Upper lobe of left lung (tissue), 6 donors: Measurements from ENCODE around the gene ZNF816. TPM values are rescaled to one million over a fixed set of nuclear protein-coding genes. Genes with fewer than 3 reads are reported as not detected.
"Not testable (repeated sequence)": the region's sequence is repeated elsewhere in the genome, so short reads cannot be mapped to it uniquely, and the experiment has no call there.

Experiments used
- ATAC-seq, 2 donors: fragments of 200-7000 bp; cut with Tn5 transposase; one replicate each; pipeline ENCODE4 v1.9.1; 2022; ENCODE audit warnings: mild to moderate bottlenecking in 2 of 2, moderate library complexity in 2 of 2; ENCODE audit not compliant: low FRiP score in 2 of 2
- DNase-seq, 2 donors: peaks; one replicate each; pipeline ENCODE4 v3.0.0-alpha.2; 2019 to 2020
- H3K27ac ChIP-seq, 4 donors: fragments of 200-600 bp; sonication (generic); one replicate each; pipeline ENCODE4 v1.5.1; 2016 to 2019
- H3K27me3 ChIP-seq, 4 donors: fragments of 200-600 bp; sonication (generic); one replicate each; pipeline ENCODE4 v1.5.1; 2017 to 2019
- H3K36me3 ChIP-seq, 4 donors: fragments of 200-600 bp; sonication (generic); one replicate each; pipeline ENCODE4 v1.5.1; 2016 to 2019
- H3K4me1 ChIP-seq, 4 donors: fragments of 200-600 bp; sonication (generic); one replicate each; pipeline ENCODE4 v1.5.1; 2018 to 2019
- H3K4me3 ChIP-seq, 4 donors: fragments of 200-600 bp; sonication (generic); one replicate each; pipeline ENCODE4 v1.5.1; 2017 to 2019; ENCODE audit warnings: mild to moderate bottlenecking in 2 of 4, moderate library complexity in 1 of 4
- H3K9me3 ChIP-seq, 4 donors: fragments of 200-600 bp; sonication (generic); one replicate each; pipeline ENCODE4 v1.5.1; 2018 to 2019
- EP300 ChIP-seq, 4 donors: sonication (generic); formaldehyde crosslinking; IDR thresholded peaks; one replicate each; pipeline ENCODE4 v1.5.1; 2017; ENCODE audit warnings: antibody characterized with exemption in 4 of 4, control low read depth in 2 of 4
- POLR2A ChIP-seq, 4 donors: fragments of 450-650 bp; IDR thresholded peaks; one replicate each; pipeline ENCODE4 v1.5.1; 2016 to 2017; ENCODE audit warnings: antibody characterized with exemption in 4 of 4, mild to moderate bottlenecking in 2 of 4
- POLR2AphosphoS5 ChIP-seq, 2 donors: sonication (generic); formaldehyde crosslinking; IDR thresholded peaks; one replicate each; pipeline ENCODE4 v1.5.1; 2017; ENCODE audit warnings: antibody characterized with exemption in 2 of 2
- WGBS, 2 donors: methylation state at CpG; one replicate each; pipeline ENCODE4 v1.1.5; 2017 to 2018; 5-methylcytosine and 5-hydroxymethylcytosine counted together
- total RNA-seq, 6 donors: library from RNA; depleted of rRNA in 4 of 6; stranded (reverse); fragments of >200 nt in 4 of 6; gene quantifications; one replicate each; pipeline versions ENCODE4 v1.1.0 to v1.2.1, GENCODE V29; 2016 to 2021
- TF ChIP-seq, protein P1 (sequence below), 6 experiments: fragments of 450-650 bp in 4 of 6; fragments of 200-600 bp in 2 of 6; sonication (generic) in 2 of 6; IDR thresholded peaks; one replicate each; pipeline ENCODE4 v1.5.1; 2016 to 2019; ENCODE audit warnings: antibody characterized with exemption in 6 of 6
- donor health status: DM: no; HTN: no; CAD: no; lungs with moderate emphysema.
- donor health status: DM: no; HTN: yes; CAD: no; lungs with severe emphysema.

The ZNF816 gene
- total RNA-seq, 6 donors from 2014 or later = 6.7 to 14.6 (median 8.8) TPM

DNA sequence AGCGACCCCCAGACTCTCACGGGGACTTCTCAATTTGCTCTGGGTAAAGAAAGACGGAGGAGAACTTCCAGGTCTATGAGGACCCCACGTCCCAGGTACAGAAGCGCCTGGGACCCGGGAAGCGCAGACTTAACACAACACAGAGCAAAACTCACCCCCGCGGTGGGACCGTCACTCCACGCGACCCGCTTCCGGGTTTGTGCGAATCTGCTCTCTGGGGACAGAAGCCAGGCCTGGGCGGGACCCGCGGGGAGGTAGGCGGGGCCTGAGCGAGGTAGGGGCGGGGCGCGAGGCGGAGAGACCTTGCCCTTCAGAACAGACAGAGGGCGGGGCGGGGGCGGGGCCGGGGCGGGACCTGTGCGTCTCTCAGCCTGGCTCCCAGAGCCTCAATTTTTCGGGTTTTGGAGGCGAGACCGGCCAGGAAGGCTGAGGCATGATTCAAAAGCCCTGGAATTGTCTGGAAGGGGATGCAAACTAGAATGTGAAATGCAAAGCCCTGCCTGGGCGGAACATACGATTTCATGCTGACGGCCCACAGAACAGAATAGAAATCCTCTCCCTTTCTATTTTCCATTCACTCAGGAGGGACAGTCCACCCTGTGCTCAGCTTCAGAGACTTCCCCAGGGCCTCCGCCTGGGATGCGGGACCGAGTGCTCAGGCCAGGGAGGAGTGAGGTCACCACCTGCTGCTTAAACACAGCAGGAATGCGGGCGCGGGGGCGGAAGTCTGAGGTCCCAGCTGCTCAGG, 20.1 kb downstream of the ZNF816 start:
- WGBS, 2 donors = 0% methylated on average over 20 to 43 of the region's 43 CpGs
- H3K4me1 ChIP-seq = peaks cover 5 to 16% (median 12%) of the 10 kb centered on the region in 4 donors
- no peaks in the 10 kb centered on the region for H3K36me3 ChIP-seq
- peaks cover 0 to 26% (median 18%) of the 10 kb centered on the region in 4 donors for H3K9me3 ChIP-seq
- H3K4me3 ChIP-seq = peak overlapping the region; percentile 65 to 92 (median 82)
- ATAC-seq (peak; percentile 98 to 99), DNase-seq (peak; percentile 95 to 100)
- no peaks in the 10 kb centered on the region for H3K27me3 ChIP-seq
- TF ChIP-seq EP300 (IDR thresholded peaks at IDR 0.05) (no peak), POLR2AphosphoS5 (IDR thresholded peaks at IDR 0.05) (peak; percentile 92 to 95), POLR2A (IDR thresholded peaks at IDR 0.05) (peak in 3 of 4 donors; percentile 59 to 90 (median 82))
- TF ChIP-seq, protein P1, sequence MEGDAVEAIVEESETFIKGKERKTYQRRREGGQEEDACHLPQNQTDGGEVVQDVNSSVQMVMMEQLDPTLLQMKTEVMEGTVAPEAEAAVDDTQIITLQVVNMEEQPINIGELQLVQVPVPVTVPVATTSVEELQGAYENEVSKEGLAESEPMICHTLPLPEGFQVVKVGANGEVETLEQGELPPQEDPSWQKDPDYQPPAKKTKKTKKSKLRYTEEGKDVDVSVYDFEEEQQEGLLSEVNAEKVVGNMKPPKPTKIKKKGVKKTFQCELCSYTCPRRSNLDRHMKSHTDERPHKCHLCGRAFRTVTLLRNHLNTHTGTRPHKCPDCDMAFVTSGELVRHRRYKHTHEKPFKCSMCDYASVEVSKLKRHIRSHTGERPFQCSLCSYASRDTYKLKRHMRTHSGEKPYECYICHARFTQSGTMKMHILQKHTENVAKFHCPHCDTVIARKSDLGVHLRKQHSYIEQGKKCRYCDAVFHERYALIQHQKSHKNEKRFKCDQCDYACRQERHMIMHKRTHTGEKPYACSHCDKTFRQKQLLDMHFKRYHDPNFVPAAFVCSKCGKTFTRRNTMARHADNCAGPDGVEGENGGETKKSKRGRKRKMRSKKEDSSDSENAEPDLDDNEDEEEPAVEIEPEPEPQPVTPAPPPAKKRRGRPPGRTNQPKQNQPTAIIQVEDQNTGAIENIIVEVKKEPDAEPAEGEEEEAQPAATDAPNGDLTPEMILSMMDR (IDR thresholded peaks at IDR 0.05) = no peak
- peak overlapping the region; percentile 83 to 91 (median 84) for H3K27ac ChIP-seq

DNA sequence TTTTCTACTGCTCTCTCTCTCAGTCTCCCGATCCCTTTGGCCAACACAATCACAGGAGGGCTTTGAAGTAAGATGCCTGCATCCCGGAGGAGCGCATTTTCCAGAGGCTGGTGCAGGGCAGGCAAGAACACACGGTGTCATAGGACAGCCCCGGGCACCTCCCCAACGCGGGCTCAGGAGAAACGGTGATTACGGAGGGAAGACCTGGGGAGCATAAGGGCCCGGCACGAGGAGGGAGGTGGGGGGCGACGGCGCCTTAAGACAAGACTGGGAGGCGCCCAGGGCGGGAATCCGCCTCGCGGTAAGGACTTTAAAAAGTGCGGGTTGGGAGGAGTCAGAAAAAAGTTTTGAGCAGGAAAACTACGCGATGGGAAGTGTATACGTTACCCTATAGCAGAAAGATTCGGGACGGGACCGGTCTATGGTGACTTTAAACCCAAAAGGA, 20.7 kb downstream of the ZNF816 start:
- H3K4me3 ChIP-seq = peak overlapping the region; percentile 65 to 92 (median 82)
- ATAC-seq (peak; percentile 57 to 64), DNase-seq (peak in 1 of 2 donors; percentile 79)
- 1% methylated on average over 22 to 26 of the region's 26 CpGs for WGBS, 2 donors
- no peaks in the 10 kb centered on the region for H3K27me3 ChIP-seq
- H3K36me3 ChIP-seq = no peaks in the 10 kb centered on the region
- peaks cover 5 to 16% (median 12%) of the 10 kb centered on the region in 4 donors for H3K4me1 ChIP-seq
- TF ChIP-seq POLR2A (IDR thresholded peaks at IDR 0.05) (no peak), POLR2AphosphoS5 (IDR thresholded peaks at IDR 0.05) (no peak), EP300 (IDR thresholded peaks at IDR 0.05) (no peak)
- TF ChIP-seq, protein P1 (IDR thresholded peaks at IDR 0.05) = no peak
- H3K27ac ChIP-seq = peak overlapping the region; percentile 83 to 91 (median 84)
- peaks cover 0 to 20% (median 12%) of the 10 kb centered on the region in 4 donors for H3K9me3 ChIP-seq

DNA sequence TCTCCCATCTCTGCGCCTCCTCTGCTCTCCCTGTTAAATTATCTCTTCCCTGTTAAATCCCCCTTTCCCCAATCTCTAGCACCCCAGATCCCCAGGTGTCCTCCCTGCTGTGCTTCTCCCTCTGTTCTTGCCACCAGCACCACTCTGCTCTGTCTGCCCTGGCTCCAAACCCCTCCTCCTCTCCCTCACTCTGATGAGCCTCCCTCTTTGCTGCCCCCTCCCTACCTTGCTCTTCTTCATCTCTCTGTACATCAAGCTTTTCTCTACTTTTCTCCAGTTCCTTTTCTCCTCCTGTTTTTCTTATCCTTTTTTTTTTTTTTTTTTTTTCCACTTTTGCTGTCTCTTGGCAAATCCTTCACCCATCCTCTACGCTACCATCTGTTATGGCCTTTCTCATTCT, 21.2 kb downstream of the ZNF816 start:
- Histone ChIP-seq H3K4me3 (peak overlapping the region in 3 of 4 donors; percentile 82 to 92 (median 82)), H3K9me3 (peaks cover 0 to 16% (median 8%) of the 10 kb centered on the region in 4 donors), H3K4me1 (peaks cover 5 to 16% (median 12%) of the 10 kb centered on the region in 4 donors), H3K27ac (peak overlapping the region in 1 of 4 donors; percentile 91)
- H3K36me3 ChIP-seq, H3K27me3 ChIP-seq, DNase-seq, ATAC-seq: not testable (repeated sequence)
- 40 to 53% methylated on average over 2 of the region's 2 CpGs for WGBS, 2 donors

DNA sequence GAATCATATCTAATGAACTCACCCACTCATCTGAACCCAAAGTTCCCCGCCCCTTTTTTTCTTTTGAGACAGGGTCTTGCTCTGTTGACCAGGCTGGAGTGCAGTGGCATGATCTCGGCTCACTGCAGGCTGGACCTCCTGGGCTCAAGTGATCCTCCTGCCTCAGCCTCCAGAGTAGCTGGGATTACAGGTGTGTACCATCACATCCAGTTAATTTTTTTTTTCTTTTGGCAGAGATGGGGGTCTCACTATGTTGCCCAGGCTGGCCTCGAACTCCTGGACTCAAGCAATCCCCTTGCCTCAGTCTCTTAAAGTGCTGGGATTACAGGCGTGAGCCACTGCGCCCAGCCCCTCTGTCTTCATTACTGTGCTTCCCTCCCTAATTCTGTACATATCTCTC, 21.8 kb downstream of the ZNF816 start:
- H3K27ac ChIP-seq, H3K9me3 ChIP-seq, DNase-seq, H3K27me3 ChIP-seq, ATAC-seq, H3K36me3 ChIP-seq, H3K4me3 ChIP-seq: not testable (repeated sequence)
- peaks cover 5 to 18% (median 14%) of the 10 kb centered on the region in 4 donors for H3K4me1 ChIP-seq
- WGBS, 2 donors = 75 to 88% methylated on average over 5 of the region's 5 CpGs

DNA sequence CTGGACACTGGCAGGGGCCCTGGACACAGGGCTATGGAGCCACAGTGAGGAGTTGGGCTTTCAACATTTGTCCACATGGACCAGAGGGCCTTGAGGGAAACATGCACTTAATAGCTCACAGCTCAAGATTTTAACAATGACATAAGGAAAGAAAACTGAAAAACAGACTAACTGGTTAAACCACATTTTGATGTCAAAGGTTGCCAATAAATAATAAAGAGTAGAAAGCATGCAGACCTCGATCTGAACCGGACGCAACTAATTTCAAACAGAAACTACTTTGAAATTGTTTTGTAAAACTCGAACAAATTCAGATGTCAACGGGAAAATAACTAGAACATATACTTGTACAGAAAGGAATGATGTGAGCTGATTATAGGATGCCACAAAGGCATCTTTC, 23.9 kb downstream of the ZNF816 start:
- ATAC-seq (no peak), DNase-seq (no peak)
- H3K4me1 ChIP-seq = peaks cover 5 to 18% (median 14%) of the 10 kb centered on the region in 4 donors
- H3K4me3 ChIP-seq = no peak overlapping the region
- H3K9me3 ChIP-seq = peaks cover 0 to 8% (median 0%) of the 10 kb centered on the region in 4 donors
- H3K27ac ChIP-seq = no peak overlapping the region
- peaks cover 0 to 4% (median 0%) of the 10 kb centered on the region in 4 donors for H3K36me3 ChIP-seq
- WGBS, 2 donors = 52 to 53% methylated on average over 5 of the region's 5 CpGs
- H3K27me3 ChIP-seq = no peaks in the 10 kb centered on the region
- TF ChIP-seq EP300 (IDR thresholded peaks at IDR 0.05) = no peak
- no peak for TF ChIP-seq POLR2AphosphoS5 (IDR thresholded peaks at IDR 0.05)
- no peak for TF ChIP-seq POLR2A (IDR thresholded peaks at IDR 0.05)
- TF ChIP-seq, protein P1 (IDR thresholded peaks at IDR 0.05) = no peak
